Epithelial cell of proximal tubule (primary cell): ENCODE results near the gene COMMD2. TPM values are rescaled to one million over a fixed set of nuclear protein-coding genes. Genes with fewer than 3 reads are reported as not detected.
A peak's percentile ranks its signal among the peaks of the same experiment; 100 is the strongest.

Source experiments
- DNase-seq: peaks from one replicate; pipeline ENCODE4 v3.0.0-alpha.2; 2011; ENCODE audit warnings: low read depth
- H3K4me3 ChIP-seq: 2 replicates; pipeline ENCODE4 v1.5.1; 2011; ENCODE audit warnings: low read depth, mild to moderate bottlenecking, low read length
- CTCF ChIP-seq: conservative IDR thresholded peaks from 2 replicates; pipeline ENCODE4 v1.5.1; 2012; ENCODE audit warnings: low read depth, mild to moderate bottlenecking, low read length
- total RNA-seq: library from RNA; depleted of rRNA; stranded (reverse); fragments of >200 nt; gene quantifications from 2 replicates; pipeline ENCODE4 v1.2.3, GENCODE V29; 2015

Gene COMMD2
- total RNA-seq, 1 donor from 2014 or later, result 22.0 TPM

GRCh38 chr3:149723781-149724180 lies 28.5 kb downstream of the COMMD2 start:
- H3K4me3 ChIP-seq, result no peak overlapping the region
- DNase-seq, result no peak
- no peak for TF ChIP-seq CTCF

- H3K4me3 ChIP-seq, result no peak overlapping the region
- no peak for DNase-seq
- no peak for TF ChIP-seq CTCF
Observed at GRCh38 chr3:149720918-149721317, 31.4 kb downstream of the COMMD2 start.

DNA sequence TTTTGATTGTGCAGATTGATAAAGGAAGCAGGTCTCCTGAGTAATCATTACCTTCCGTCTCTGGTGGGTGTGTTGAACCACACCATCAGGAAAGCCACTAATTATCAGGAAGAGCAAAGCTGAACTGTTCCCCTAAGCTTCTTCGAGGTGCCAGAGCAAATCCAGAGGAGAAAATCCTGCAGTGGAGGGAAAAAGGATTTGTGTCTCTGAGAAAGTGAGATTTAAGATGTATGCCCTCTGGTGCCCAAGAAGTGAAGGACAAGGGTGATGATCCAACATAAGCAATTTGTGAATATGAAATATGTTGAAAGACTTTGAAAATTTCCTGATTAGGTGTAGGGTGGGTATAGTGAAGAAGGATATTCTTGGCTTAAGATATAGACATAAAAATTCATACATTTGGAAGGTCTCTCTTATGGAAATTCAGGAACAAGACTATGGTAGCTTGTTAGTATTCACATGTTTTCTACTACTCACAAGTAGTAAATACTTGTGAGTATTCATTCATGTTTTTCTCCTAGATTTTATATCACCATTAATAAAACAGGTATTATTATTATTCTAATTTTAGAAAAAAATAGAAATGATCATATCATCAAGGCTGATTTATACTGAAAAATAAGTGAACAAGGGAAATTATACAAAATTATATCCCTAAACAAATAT lies 34.8 kb downstream of the COMMD2 start:
- TF ChIP-seq CTCF, result peak; percentile 79
- no peak overlapping the region for H3K4me3 ChIP-seq
- DNase-seq, result peak; percentile 25

DNA sequence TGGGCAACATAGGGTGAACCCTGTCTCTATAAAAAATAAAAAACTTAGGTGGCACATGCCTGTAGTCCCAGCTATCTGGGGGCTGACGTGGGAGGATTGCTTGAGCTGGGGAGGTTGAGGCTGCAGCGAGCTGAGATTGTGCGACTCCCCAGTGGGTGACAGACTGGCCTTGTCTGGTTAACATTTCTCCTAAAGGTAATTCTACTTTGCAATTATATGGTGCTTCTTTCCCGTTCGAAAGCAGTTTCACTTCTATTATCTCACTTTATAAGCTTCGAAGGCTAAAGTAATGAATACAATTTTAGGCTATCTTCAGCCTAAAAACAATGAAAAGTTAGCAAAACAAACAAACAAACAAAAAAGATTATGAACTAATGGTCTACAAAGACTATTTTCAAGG lies 35.3 kb downstream of the COMMD2 start:
- no peak overlapping the region for H3K4me3 ChIP-seq
- no peak for TF ChIP-seq CTCF
- DNase-seq, result no peak

DNA sequence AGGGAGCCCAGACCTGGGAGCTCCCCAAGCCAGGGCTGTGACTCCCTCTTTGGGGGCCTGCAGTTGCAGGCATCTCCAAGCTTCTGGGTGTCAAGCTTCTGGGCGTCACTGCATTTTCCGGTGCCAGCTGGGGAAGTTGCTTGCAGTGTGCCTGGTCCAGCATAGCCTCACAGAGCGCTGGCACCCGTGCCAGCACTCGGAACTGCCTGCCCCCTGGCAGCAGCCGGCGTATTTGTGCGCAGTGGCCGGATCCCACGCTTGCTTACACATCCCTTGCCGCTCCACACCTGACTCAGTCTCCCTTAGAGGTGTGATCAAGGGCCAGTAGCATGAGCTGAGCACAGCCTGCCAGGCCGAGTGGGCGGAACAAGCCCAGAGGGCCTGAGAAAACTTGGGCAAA lies 37.0 kb downstream of the COMMD2 start:
- no peak for DNase-seq
- TF ChIP-seq CTCF, result no peak
- H3K4me3 ChIP-seq, result no peak overlapping the region

DNA sequence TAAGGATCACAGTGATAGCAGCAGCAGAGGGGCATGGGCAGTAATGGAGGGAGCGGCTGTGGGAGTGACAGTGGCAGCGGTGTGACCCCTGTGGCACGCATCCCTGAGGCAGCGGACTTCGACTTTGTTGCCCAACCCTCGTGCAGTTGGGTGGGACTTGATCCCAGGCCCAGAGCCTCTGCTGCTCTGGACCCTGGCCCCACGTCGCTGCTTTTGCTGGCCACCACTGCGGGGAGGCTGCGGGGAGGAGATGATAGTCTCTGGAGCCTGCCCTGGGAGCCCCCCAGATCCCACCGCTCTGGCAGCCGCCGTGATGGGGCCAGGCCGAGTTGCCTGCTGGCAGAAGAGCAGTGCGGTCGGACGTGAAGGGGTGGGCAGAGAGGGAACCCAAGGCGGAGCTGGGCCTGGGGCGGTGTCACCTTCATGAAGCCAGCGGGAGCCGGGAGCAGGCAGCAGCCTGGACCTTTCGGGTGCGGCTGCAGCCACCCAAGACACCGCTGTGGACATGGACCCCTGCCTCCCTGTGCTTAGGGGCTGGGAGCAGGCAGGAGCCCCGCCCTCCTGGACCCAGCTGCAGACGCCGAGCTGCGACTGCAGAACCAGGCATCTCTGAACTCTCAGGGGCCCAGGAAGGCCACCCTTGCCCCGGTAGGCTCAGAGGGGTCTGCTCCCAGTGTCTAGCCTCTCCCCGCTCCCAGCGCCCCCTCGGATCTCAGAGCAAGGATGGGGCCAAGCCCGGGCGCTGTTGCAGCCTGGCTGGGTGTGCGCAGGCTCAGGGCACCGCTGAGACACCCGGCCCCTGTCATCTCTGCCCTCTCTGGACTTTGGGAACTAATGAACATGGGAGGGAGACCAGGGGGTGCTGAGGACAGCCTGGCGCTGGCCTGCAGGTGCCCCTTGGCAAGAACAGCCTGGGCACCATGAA lies 38.3 kb downstream of the COMMD2 start:
- no peak for TF ChIP-seq CTCF
- DNase-seq, result no peak

More for the DNA sequence above, 38.3 kb downstream of the COMMD2 start:
- H3K4me3 ChIP-seq, result no peak overlapping the region
